K562 treated with DMSO at 1 percent for 24 hours (cell line): Measurements from ENCODE around the gene DPP8. TPM values are rescaled to one million over a fixed set of nuclear protein-coding genes. Genes with fewer than 3 reads are reported as not detected.

Source experiments
- total RNA-seq: library from RNA; unstranded; fragments of 300-600 nt; gene quantifications from 2 replicates; pipeline ENCODE4 v1.2.3, GENCODE V29; 2022; ENCODE audit warnings: low read depth; ENCODE audit not compliant: insufficient read depth

Gene DPP8
- 15.0 and 19.3 TPM in 2 replicates for total RNA-seq

DNA sequence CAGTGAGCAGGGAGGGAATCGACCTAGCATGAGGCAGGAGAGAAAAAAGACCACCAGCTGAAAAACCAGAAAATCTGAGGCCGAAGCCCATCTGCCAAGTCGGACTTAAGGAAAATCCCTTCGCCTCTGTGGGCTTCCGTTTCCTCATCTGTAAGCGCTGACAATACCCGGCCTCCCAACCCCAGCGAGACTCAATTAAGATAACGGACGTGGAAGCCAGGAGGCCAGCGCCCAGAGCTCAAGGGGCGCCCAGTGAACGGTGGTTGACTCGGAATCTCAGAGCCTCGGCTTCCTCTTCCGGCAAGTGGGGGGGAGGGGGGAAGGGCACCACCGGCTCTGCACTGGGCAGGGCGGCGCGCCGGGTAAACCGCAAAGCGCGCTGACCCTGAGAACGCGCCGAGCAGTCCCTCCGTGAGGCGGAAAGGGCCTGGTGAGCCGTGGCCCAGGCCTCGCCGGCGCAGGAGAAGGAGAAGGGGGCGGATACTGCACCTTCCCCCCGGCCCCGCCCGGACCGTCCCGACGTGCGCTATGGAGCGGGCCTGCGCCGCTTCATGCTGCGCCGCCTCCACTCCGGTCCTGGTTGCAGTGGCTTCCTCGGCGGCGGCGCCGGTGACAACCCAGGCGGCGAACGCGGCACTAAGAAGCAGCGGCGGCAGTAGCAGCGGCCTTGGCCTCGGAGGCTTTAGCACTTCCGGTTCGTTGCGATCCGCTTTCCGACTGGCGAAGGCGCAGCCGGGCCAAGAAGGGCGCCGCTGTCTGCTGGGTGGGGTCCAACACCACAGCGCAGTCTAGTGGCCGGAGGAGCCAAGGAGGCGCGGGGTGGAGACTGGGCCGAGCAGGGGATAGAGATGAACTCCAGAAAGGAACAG is at the start of gene DPP8:
TSS of gene DPP8 (minus strand) at position 693 of the 869 bp plus-strand sequence. CDS start 5,136 bp downstream, outside the sequence.

DNA sequence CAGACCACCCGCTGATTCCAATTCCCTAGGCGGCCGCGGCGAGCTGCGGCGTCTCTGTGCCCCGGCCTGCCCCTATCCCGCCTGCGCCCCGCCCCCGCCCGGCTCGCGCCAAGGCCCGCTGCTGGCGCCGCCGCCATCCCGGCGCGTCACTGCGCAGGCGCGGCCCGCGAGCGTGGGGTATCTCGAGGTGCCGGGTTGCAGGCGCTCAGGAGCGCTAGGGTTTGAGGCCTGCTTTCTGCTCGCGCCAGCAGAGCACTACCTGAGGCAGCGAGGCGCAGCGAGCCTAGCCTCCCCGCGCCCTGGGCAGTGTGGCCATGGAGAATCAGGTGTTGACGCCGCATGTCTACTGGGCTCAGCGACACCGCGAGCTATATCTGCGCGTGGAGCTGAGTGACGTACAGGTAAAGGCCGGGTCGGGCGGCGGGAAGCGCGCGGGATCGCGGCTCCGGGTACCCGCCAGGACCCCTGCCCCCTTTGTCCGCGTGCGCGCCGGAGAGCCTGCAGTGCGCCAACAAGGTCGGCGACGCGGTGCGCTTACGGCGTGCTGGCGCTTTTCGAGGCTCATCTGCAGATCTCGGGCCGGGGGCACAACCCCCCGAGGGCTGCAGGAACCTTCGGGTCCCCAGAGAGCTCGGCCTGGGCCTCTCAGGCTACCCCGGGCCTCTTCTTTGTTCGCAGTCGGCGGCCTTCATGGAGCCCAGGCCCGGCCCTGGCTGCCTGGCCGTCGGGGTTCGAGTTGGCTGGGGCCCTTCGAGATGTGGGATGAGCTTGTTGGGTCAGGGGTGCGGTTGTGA is 13.0 kb upstream of the DPP8 start, which contains the start of gene HACD3:
TSS of gene HACD3 (plus strand) at position 146 of the 794 bp plus-strand sequence. CDS start at position 315, 169 bp downstream.

Other genes with a start within 250 kb of the DPP8 start
- gene PARP16, start 230.8 kb downstream of the DPP8 start, total RNA-seq = 18.4 and 19.1 TPM in 2 replicates
- gene RNU5A-1, start 221.6 kb downstream of the DPP8 start, total RNA-seq = not detected in 2 replicates
- gene RNU5B-1, start 213.0 kb downstream of the DPP8 start, total RNA-seq = not detected in 2 replicates
- not detected in 2 replicates for gene IGDCC3, start 139.7 kb downstream of the DPP8 start, total RNA-seq
- 0.06 TPM in 1 of 2 replicates, not detected in the other for gene IGDCC4, start 94.7 kb downstream of the DPP8 start, total RNA-seq
- gene HACD3, start 12.8 kb upstream of the DPP8 start, total RNA-seq = 41.5 and 46.6 TPM in 2 replicates
- gene INTS14, start 93.4 kb upstream of the DPP8 start, total RNA-seq = 27.5 and 34.1 TPM in 2 replicates
- 7.5 and 9.6 TPM in 2 replicates for gene SLC24A1, start 104.2 kb upstream of the DPP8 start, total RNA-seq